CD4-positive, alpha-beta T cell treated with Interleukin-4 for 1 hour (primary cell): ENCODE measurements around the gene KLK14.
A peak's percentile ranks its signal among the peaks of the same experiment; 100 is the strongest.

Experiments used
- DNase-seq, 2 donors: peaks; one replicate each; pipeline ENCODE4 v3.0.0-alpha.2; 2020 to 2022

The KLK14 gene

DNA sequence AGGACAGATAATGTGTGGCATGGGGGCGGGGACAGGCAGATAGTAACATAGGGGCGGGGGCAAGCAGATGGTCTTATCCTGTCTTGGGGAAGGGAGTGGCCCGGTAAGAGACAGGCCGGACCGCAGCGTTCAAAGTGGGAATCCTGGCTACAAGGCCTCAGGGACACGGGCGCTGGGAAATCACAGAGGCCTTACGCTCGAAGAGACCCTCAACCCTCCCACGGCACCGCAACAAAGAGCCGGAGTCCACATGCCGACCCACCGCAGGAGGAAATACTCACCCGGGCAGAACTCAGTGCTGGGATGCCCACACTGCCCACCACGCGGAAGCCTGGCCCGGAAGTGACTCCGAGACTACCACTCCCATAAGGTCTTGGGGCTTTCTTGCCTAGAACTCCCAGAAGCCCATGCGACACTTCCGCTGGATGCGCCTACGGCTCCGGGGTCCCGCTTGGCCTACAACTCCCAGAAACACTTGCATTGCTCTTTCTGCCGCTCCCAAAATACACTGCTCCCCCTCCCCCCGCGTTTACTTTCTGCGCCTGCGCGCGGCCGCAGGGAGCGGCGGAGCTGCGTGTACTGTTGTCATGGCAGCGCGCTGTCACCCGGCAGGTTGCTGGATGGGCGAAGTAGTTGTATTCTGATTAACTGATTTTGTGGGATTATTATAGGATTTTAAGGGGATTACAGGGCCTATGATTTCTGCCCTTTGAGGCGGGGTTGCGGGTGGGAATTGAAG lies 25.5 kb upstream of the KLK14 start, which contains the start of gene CTU1:
TSS of gene CTU1 (minus strand) at position 344 of the 739 bp plus-strand sequence. CDS start 3,840 bp downstream, outside the sequence.
- peak; percentile 99 for DNase-seq

DNA sequence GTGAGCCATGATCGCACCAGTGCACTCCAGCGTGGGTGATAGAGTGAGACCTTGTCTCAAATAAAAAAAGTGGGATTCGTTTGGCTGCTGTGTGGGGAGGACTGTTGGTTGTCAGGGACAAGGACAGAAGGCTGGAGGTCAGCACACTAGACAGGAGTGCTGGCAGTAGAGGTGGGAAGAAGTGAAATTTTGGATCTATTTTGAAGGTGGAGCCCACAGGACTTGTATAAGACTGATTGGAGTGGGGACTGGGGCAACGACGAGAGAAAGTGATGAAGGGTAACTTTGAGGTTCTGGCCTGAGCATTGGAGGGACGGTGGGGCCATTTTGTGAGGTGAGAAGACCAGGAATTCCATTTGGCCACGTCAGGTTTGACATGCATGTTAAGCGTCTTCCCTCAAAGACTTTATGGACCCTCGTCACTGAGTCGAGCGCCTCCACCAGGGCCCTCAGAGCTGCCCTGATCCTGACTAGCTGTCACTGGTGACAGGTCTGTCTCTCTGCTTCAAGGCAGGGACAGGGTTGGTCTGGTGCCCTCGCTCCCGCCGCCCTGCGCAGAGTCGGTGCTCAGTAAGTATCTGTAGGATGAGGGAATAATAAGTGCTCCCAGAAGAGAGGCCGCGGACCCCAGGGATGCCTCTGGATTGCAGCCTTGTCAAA lies 24.8 kb upstream of the KLK14 start:
- no peak for DNase-seq

DNA sequence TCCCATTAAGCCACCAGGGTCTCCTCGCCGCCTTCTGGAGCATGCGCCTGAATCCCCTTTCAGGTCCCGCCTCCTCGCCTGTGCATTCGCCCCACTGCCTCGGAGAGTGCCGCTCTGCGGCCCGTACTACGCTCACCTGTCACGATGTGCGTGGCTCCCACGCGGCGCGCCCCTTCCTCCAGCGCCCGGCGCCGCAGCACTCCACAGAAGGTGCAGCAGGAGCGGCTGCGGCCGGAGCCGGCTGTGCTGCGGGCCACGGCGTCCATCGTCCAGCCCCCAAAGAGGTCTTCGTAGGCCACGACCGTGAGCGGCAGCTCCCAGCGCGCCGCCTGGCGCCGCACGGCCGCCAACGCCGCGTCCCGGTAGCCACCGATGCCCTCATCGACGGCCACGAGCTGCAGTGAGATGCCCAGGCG lies 21.2 kb upstream of the KLK14 start:
- DNase-seq: no peak

DNA sequence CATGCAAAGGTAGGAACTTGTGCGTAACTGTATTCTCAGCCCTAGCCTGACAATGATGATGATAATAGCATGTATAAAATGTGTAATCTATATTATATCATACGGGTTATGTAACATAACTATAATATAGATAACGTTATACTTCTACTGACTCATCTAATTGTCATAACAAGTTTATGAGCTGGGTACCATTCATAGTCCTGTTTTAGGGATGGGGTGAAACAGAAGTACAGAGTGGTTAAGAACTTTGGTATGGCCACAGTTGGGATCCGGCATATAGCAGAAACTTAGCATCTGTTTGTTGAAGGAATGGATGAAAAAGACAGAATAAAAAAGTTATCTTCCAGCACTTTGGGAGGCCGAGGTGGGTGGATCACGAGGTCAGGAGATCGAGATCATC lies 20.3 kb upstream of the KLK14 start:
- no peak for DNase-seq

DNA sequence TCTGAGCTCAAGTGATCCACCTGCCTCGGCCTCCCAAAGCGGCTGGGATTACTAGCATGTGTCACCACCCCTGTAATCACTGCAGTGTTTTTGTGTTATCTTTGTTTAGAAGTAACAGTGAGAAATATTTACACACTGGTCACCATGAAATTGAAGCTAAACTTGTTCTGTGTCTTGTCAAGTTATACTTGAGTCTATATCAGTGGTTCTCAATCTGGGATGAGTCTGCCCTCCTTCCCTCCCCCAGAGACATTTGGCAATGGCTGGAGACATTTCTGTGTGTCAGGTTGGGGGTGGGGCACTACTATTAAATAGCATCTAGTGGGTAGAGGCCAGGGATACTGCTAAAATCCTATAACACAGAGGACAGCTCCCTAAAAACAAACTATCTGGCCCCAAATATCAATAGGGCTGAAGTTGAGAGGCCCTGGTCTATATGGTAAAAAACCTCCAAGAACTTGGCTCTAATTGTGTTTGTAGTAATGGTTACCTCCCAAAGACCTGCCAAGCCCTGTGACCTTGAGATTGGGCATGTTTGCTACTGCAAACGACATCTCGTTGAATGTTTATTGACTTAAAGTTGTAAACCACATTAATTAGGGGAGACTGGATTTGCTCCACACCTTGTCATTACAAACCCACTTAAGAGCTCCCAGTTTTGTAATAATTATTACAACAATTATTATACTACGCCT lies 18.6 kb upstream of the KLK14 start:
- DNase-seq: no peak

DNA sequence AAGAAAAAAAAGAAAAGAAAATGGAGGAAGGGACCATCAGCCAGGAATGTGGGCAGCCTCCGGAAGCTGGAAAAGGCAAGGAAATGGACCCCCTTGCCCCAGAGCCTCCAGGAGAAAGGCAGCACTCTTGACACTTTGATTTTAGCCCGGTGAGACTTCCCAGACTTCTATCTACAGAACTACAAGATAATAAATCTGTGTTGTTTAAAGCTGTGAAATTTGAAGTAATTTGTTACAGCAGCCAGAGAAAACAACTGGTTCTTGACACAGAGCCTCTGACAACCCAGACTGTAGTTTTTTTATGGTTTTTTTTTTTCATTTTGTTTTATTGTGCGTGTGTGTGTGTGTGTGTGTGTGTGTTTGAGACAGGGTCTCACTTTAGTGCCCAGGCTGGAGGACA lies 17.9 kb upstream of the KLK14 start:
- DNase-seq: no peak

DNA sequence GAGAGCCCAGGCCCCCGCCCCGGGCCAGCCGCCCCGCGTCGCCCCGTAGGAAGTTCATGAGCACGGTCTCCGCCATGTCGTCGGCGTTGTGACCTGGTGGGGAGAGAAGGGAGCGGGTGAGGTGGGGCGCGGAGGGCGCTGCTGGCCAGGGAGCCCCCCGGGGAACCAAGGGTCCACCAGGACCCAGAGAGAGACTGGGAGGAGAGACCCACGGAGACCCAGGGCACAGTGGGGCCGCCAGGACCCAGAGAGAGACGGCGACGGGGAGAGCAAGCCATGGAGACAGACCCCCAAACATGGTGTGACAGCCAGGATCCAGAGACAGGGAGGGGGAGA lies 16.3 kb upstream of the KLK14 start:
- DNase-seq: no peak

GRCh38 chr19:51098365-51099046 lies 15.8 kb upstream of the KLK14 start:
- DNase-seq: peak; percentile 42 to 69

GRCh38 chr19:51097796-51098195 lies 15.1 kb upstream of the KLK14 start:
- DNase-seq: no peak

- peak; percentile 64 to 66 for DNase-seq
These were observed 14.6 kb upstream of the KLK14 start for GRCh38 chr19:51097166-51097738.

DNA sequence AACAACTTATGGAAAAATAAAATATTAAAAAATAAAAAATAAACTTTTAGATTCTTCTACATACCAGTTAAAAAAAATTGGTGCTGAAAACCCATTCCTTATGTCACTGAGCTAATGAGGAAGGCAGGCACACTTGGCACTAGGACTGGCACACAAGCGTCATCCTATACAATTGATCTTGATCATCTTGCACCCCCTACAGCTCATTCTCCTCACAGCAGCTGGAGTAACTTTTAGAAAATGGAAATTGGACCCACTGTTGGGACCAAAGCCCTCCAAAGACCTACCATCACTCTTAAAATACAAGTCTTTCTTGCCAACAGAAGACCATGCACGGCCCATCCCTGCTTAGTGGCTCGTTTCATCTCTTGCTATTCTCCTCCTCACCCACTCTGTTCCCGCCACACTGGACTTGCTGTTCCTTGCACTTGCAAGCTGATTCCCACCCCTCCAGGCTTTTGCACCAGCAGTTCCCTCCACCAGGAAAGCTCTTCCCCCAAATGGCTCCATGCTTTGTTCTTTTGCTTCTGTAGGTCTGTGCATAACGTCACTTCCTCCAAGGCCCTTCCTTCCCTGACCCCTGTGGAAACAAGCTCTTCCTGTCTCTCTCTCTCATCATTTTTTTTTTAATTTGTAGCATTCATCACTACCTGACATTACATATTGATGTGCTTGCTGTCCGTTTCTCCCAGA lies 13.9 kb upstream of the KLK14 start:
- peak in 1 of 2 donors; percentile 9 for DNase-seq

DNA sequence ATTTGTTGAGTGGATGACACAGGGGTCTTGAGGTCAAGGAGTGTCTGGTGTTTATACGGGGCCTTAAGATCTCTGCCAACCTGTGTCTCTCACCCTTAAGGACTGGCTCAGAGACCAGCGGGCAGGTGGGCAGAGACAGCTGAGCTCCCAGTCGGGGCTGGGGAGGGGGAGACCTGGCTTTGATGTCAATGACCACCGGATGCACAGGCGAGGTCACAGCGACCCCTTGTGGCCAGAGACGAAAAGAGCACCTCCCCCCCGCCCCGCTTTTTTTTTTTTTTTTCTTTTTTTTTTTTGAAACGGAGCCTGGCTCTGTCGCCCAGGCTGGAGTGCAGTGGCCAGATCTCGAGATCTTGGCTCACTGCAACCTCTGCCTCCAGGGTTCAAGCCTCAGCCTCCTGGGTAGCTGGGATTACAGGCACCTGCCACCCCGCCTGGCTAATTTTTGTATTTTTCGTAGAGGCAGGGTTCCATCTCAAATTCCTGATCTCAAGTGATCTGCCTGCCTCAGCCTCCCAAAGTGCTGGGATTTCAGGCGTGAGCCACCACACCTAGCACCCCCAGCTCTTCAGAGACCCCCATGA lies 12.1 kb upstream of the KLK14 start:
- peak; percentile 23 to 29 for DNase-seq

GRCh38 chr19:51093510-51094345 lies 11.0 kb upstream of the KLK14 start:
- DNase-seq: no peak

GRCh38 chr19:51093101-51093500 lies 10.4 kb upstream of the KLK14 start:
- no peak for DNase-seq

DNA sequence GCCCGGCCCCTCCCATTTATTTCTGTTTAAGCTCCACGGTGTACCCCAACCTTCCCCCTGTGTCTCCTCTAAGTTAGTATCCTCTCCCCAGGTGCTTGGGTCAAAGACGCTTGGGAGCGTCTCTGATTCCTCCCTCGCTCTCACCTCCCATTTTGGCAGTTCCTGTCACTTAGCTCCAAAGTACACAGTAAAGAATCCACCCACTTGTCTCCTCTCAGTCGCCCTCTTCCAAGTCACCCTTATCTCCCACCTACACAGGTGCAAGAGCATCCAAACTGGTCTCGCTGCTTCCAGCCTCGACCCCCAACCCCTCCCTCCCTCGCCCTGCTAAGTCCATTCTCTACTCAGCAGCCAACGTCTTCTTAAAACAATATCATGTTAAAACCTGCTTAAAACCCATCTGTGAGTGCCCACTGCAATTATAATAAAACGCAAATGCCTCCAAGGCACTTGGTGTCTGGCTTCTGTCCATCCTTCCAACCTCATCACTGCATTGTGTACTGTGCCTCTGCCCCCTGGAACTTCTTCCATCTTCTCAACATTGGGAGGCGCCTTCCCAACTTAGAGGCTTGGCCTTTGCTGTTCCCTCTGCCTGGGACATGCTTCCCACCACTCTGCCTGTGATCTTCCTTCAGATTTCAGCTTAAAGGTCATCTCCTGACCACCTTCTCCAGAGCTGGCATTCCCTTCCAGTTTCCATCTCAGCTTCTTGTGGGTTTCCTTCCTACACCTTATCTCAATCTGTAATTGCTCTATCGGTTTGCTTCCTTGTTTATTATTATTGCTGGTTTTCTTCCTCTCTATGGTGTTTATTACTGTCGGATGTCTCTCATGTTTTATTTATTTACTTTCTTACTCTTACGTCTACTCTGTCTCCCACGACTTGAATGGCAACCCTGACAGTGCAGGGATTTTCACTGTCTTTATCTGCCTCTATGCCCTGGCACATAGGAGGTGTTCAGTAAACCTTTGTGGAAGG lies 9.5 kb upstream of the KLK14 start:
- DNase-seq: no peak

GRCh38 chr19:51091126-51091525 lies 8.4 kb upstream of the KLK14 start:
- no peak for DNase-seq

- DNase-seq: no peak
These were observed 7.8 kb upstream of the KLK14 start for GRCh38 chr19:51090471-51090870.

GRCh38 chr19:51089786-51090185 lies 7.1 kb upstream of the KLK14 start:
- DNase-seq: no peak

- no peak for DNase-seq
These were observed 3.6 kb upstream of the KLK14 start for GRCh38 chr19:51086153-51086850.
